ENCODE results near the gene TTC38.

Gene TTC38

DNA sequence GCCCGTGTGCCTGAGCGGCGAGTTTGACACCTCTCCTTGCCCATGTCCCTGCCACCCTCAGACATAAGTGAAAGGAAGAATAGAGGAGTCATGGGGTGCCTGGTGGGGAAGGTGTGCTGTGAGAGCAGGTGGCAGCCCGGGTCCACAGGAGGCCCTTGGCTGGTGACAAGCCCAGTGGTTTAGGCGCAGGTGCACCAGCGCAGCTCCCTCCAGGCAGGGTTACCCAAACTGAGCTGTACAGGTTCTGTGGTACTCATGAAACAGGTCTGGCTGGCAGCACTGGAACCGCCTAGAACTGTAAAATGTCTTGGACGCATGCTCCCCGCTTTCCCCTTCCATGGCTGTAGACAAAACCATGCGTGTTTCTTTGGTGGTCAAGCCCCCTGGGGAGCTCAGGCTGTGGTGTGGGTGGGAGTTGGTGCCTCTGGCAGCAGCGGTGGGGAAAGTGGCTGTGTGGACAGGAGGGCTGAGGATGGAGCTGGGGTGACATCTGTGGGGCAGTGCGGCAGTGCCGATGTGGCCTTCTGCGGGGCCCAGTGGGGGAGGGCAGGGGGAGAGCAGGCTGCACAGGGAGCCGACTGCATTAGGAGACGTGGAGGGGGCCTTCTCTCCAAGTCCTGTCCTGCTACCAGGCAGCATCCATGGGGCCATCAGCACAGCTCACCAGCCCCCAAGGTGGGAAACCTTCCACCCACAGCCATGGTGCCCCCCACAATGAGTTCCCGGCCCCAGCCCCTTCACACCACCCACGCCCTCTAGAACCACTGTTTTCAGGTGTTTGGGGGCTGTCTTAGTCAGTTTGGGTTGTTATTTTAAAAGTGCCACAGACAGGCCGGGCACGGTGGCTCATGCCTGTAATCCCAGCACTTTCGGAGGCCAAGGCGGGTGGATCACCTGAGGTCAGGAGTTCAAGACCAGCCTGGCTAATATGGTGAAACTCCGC is 23.3 kb downstream of the TTC38 start:
- FAIRE-seq = no peak
- no peak for DNase-seq (ENCODE audit: insufficient read length, low spot score)

GRCh38 chr22:46292173-46292572 is 24.4 kb downstream of the TTC38 start:
- no peak for FAIRE-seq
- no peak for TF ChIP-seq POLR2A (IDR thresholded peaks at IDR 0.05; ENCODE audit: low read depth, low read length)
- no peak for DNase-seq (ENCODE audit: insufficient read length, low spot score)

More for the DNA sequence above, 23.3 kb downstream of the TTC38 start:
- no peak for TF ChIP-seq POLR2A (IDR thresholded peaks at IDR 0.05; ENCODE audit: low read depth, low read length)

DNA sequence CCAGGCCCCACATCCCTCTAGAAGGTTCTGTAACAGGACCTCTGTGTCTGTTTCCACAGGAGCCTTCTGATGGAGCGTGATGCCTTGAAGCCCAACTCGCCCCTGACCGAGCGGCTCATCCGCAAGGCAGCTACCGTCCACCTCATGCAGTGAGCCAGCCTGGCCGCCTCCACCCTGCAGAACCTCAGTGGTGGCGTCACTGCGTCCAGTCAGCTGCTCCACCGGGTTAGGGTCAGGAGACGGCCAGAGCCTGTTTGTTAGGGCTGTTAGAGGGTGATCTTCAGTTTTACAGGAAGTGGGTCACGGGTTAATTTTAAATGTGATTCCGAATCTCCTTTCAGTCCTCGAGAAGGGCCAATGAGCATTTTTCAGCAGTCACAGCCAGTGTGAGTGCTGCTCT is 24.9 kb downstream of the TTC38 start:
- TF ChIP-seq POLR2A (IDR thresholded peaks at IDR 0.05; ENCODE audit: low read depth, low read length) = no peak
- DNase-seq (ENCODE audit: insufficient read length, low spot score) = no peak
- FAIRE-seq = no peak

DNA sequence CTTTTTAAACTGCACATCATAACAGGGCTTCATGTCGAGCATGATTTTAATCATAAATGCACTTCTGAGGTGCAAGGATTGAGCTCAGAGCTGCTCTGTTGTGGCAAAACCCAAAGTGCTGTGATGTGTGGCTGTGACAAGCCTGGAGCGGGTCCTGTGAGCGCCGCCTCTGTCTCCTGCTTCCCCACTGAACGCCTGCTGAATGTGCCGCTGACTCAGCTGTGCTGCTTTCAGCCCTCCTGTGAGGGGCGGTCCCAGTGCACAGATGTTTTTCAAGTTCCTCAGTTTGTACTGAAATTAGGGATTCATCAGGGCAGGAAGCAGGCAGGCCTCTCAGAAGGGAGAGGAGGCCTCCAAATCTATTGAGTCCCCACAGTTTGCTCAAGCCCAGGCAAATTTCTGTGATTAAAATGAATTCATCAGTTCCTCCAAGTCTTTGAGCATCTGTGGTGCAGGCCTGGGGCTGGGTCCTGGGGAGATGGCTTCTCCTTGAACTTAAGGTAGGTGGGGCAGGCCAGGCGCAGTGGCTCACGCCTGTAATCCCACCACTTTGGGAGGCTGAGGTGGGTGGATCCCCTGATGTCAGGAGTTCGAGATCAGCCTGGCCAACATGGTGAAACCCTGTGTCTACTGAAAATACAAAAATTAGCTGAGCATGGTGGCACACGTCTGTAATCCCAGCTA is 25.9 kb downstream of the TTC38 start:
- FAIRE-seq = no peak
- no peak for DNase-seq (ENCODE audit: insufficient read length, low spot score)
- no peak for TF ChIP-seq POLR2A (IDR thresholded peaks at IDR 0.05; ENCODE audit: low read depth, low read length)

GRCh38 chr22:46294784-46295183 is 27.0 kb downstream of the TTC38 start:
- no peak for TF ChIP-seq POLR2A (IDR thresholded peaks at IDR 0.05; ENCODE audit: low read depth, low read length)
- FAIRE-seq (no peak), DNase-seq (ENCODE audit: insufficient read length, low spot score) (no peak)

GRCh38 chr22:46295277-46295971 is 27.6 kb downstream of the TTC38 start:
- no peak for DNase-seq (ENCODE audit: insufficient read length, low spot score)
- no peak for FAIRE-seq
- TF ChIP-seq POLR2A (IDR thresholded peaks at IDR 0.05; ENCODE audit: low read depth, low read length) = no peak

GRCh38 chr22:46296257-46297150 is 28.7 kb downstream of the TTC38 start, which contains the start of gene GTSE1:
Gene GTSE1 (plus strand): TSS chr22:46296870. CDS start chr22:46297401, 531 bp downstream.
- FAIRE-seq = no peak
- peak; percentile 94 for DNase-seq (ENCODE audit: insufficient read length, low spot score)
- TF ChIP-seq POLR2A (IDR thresholded peaks at IDR 0.05; ENCODE audit: low read depth, low read length) = no peak

- TF ChIP-seq POLR2A (IDR thresholded peaks at IDR 0.05; ENCODE audit: low read depth, low read length) = no peak
- DNase-seq (ENCODE audit: insufficient read length, low spot score) = peak; percentile 22
- FAIRE-seq = no peak
These were observed 29.5 kb downstream of the TTC38 start for GRCh38 chr22:46297151-46297812.

DNA sequence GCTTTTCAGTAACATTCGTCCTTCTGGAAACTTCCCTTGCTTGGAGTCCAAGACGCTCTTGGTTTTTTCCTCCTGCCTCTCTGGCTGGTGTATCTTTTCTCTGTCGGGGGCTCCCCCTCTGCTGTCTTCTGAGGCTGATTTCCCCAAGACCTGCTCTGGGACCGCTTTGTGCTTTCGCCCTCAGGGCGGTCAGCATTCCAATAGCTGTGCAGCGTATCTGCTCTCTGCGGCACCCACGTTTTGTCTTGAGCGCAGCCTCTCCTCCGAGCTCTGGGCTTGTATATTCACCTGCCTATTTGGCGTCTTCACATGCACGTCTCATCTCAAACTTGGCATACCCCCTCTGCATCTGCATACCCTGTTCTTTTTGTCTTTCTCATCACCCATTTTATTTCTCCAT is 31.3 kb downstream of the TTC38 start:
- FAIRE-seq (no peak), DNase-seq (ENCODE audit: insufficient read length, low spot score) (no peak)
- no peak for TF ChIP-seq POLR2A (IDR thresholded peaks at IDR 0.05; ENCODE audit: low read depth, low read length)

GRCh38 chr22:46300491-46300890 is 32.7 kb downstream of the TTC38 start:
- TF ChIP-seq POLR2A (IDR thresholded peaks at IDR 0.05; ENCODE audit: low read depth, low read length) = no peak
- no peak for FAIRE-seq
- no peak for DNase-seq (ENCODE audit: insufficient read length, low spot score)

DNA sequence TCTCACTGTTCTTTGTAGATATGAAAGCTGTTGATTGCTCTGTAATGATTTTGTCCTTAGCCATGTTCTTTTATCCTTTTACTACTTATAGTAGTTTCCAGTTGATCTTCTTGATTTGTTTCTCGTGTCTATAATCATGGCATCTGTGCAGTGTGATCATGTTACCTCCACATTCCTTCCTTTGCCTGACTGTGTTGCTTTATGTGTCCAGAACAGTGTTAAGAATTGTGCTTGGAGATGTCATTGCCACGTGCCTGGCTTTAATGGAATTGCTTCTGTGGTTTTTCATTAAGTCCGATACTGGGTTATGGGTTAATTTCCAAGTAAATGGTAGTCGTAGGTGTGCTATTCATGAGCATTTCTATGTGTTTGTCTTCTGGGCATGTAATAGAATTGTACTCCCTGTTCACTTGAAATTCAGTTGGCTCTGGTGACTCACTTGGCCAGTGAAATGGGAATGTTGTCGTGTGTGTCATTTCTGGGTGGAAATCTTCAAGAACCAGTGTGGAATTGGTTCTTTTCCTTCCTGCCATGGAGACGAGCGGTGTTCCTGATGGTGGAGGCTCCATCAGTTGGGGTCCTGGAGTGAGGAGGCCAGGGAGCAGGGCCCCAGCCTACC is 35.6 kb downstream of the TTC38 start:
- DNase-seq (ENCODE audit: insufficient read length, low spot score) = no peak
- no peak for TF ChIP-seq POLR2A (IDR thresholded peaks at IDR 0.05; ENCODE audit: low read depth, low read length)
- no peak for FAIRE-seq

DNA sequence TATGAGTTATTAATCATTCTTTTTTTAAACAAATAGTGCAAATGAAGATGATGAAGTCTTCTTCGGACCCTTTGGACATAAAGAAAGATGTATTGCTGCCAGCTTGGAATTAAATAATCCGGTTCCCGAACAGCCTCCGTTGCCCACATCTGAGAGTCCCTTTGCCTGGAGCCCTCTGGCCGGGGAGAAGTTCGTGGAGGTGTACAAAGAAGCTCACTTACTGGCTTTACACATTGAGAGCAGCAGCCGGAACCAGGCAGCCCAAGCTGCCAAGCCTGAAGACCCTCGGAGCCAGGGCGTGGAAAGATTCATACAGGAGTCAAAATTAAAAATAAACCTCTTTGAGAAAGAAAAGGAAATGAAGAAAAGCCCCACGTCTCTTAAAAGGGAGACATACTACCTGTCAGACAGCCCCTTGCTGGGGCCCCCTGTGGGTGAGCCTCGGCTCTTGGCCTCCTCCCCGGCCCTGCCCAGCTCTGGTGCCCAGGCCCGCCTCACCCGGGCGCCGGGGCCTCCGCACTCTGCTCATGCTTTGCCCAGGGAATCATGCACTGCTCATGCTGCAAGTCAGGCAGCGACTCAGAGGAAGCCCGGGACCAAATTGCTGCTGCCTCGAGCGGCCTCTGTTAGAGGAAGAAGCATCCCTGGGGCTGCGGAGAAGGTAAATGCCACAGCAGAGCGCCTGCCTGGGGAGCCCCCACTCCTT is 40.6 kb downstream of the TTC38 start:
- no peak for TF ChIP-seq POLR2A (IDR thresholded peaks at IDR 0.05; ENCODE audit: low read depth, low read length)
- FAIRE-seq (no peak), DNase-seq (ENCODE audit: insufficient read length, low spot score) (no peak)

Data from H54 (cell line).